ENCODE data around the gene CYP19A1.

The CYP19A1 gene

GRCh38 chr15:51342227-51342999, 4.0 kb upstream of the CYP19A1 start:
- in situ Hi-C loops (cut with MboI; ENCODE audit: low sequenced_read_pairs, unreplicated experiment), result no loop called here
- no peak for DNase-seq (ENCODE audit: low spot score)
- TF ChIP-seq CTCF (IDR thresholded peaks at IDR 0.05; ENCODE audit: borderline replicate concordance, control extremely low read depth, extremely low read depth, insufficient read depth, missing control alignments), result no peak

- DNase-seq (ENCODE audit: low spot score), result no peak
- TF ChIP-seq CTCF (IDR thresholded peaks at IDR 0.05; ENCODE audit: borderline replicate concordance, control extremely low read depth, extremely low read depth, insufficient read depth, missing control alignments), result no peak
- in situ Hi-C loops (cut with MboI; ENCODE audit: low sequenced_read_pairs, unreplicated experiment), result no loop called here
Measured at GRCh38 chr15:51341366-51342226, 3.2 kb upstream of the CYP19A1 start, which contains the start of gene GLDN. TSS of gene GLDN (plus strand) at chr15:51341655. CDS start at chr15:51341685, 30 bp downstream.

GRCh38 chr15:51335538-51336410, 2.6 kb downstream of the CYP19A1 start:
- TF ChIP-seq CTCF (IDR thresholded peaks at IDR 0.05; ENCODE audit: borderline replicate concordance, control extremely low read depth, extremely low read depth, insufficient read depth, missing control alignments), result no peak
- DNase-seq (ENCODE audit: low spot score), result peak; percentile 53
- in situ Hi-C loops (cut with MboI; ENCODE audit: low sequenced_read_pairs, unreplicated experiment), result no loop called here

- no peak for TF ChIP-seq CTCF (IDR thresholded peaks at IDR 0.05; ENCODE audit: borderline replicate concordance, control extremely low read depth, extremely low read depth, insufficient read depth, missing control alignments)
- in situ Hi-C loops (cut with MboI; ENCODE audit: low sequenced_read_pairs, unreplicated experiment), result no loop called here
- DNase-seq (ENCODE audit: low spot score), result no peak
Measured at GRCh38 chr15:51335087-51335486, 3.3 kb downstream of the CYP19A1 start.

- TF ChIP-seq CTCF (IDR thresholded peaks at IDR 0.05; ENCODE audit: borderline replicate concordance, control extremely low read depth, extremely low read depth, insufficient read depth, missing control alignments), result no peak
- in situ Hi-C loops (cut with MboI; ENCODE audit: low sequenced_read_pairs, unreplicated experiment), result no loop called here
- no peak for DNase-seq (ENCODE audit: low spot score)
Measured at GRCh38 chr15:51334011-51334451, 4.4 kb downstream of the CYP19A1 start.

GRCh38 chr15:51333571-51333970, 4.8 kb downstream of the CYP19A1 start:
- no peak for TF ChIP-seq CTCF (IDR thresholded peaks at IDR 0.05; ENCODE audit: borderline replicate concordance, control extremely low read depth, extremely low read depth, insufficient read depth, missing control alignments)
- in situ Hi-C loops (cut with MboI; ENCODE audit: low sequenced_read_pairs, unreplicated experiment), result no loop called here
- DNase-seq (ENCODE audit: low spot score), result no peak

All from GM13976 (cell line).